ENCODE data around the gene HDAC4. TPM values are rescaled to one million over a fixed set of nuclear protein-coding genes. Genes with fewer than 3 reads are reported as not detected.
A peak's percentile ranks its signal among the peaks of the same experiment; 100 is the strongest.

HDAC4 gene
- total RNA-seq, 1 experiment from 2014 or later: 32.0 TPM

- Histone ChIP-seq H2AFZ (ENCODE audit: low read length) (no peak overlapping the region), H2AK5ac (ENCODE audit: insufficient read length, low read length) (no peak overlapping the region), H3K23me2 (ENCODE audit: insufficient read length, low read depth, low read length, poor library complexity, severe bottlenecking) (no peaks in the 10 kb centered on the region), H3K14ac (ENCODE audit: insufficient read depth, low read length) (no peak overlapping the region), H4K91ac (ENCODE audit: insufficient read length, low read depth, low read length) (no peak overlapping the region), H3K4ac (ENCODE audit: low read depth, low read length) (no peak overlapping the region), H4K5ac (ENCODE audit: insufficient read length, low read depth, low read length) (no peak overlapping the region), H3K79me1 (ENCODE audit: insufficient read depth, low read depth, low read length, poor library complexity, severe bottlenecking) (peaks cover 6% of the 10 kb centered on the region), H3K79me2 (ENCODE audit: insufficient read depth, low read length) (peaks cover 11% of the 10 kb centered on the region; the same call in 1 of the 2 replicates), H4K8ac (replicated peaks; ENCODE audit: insufficient read length, low read depth, low read length) (no peak overlapping the region), H3K23ac (ENCODE audit: insufficient read length, low read depth, low read length) (no peak overlapping the region), H2BK5ac (ENCODE audit: insufficient read length, low read length) (no peak overlapping the region), H3K4me2 (ENCODE audit: insufficient read depth, insufficient read length, low read length) (no peak overlapping the region), H3K27me3 (ENCODE audit: insufficient read depth, low read length) (no peaks in the 10 kb centered on the region), H2BK20ac (ENCODE audit: low read depth, low read length, poor library complexity, severe bottlenecking) (no peak overlapping the region), H3K4me1 (ENCODE audit: insufficient read depth, low read length) (no peaks in the 10 kb centered on the region), H3K56ac (ENCODE audit: insufficient read length, low read depth, low read length) (no peak overlapping the region), H2BK12ac (ENCODE audit: insufficient read length, low read depth, low read length) (no peak overlapping the region), H3K18ac (ENCODE audit: insufficient read length, low read depth, low read length) (no peak overlapping the region), H3T11ph (ENCODE audit: low read length) (no peak overlapping the region), H3K9ac (ENCODE audit: extremely low read depth, insufficient read length, low read length) (no peak overlapping the region), H3K9me3 (ENCODE audit: control insufficient read depth, low read depth, low read length) (no peaks in the 10 kb centered on the region), H2BK120ac (ENCODE audit: low read depth, low read length, poor library complexity, severe bottlenecking) (no peak overlapping the region), H3K27ac (ENCODE audit: insufficient read length, low read depth, low read length) (no peak overlapping the region), H4K20me1 (ENCODE audit: control insufficient read depth, insufficient read depth, insufficient read length) (no peaks in the 10 kb centered on the region), H2BK15ac (ENCODE audit: low read depth, low read length) (no peak overlapping the region)
- peak; percentile 17 for DNase-seq
- WGBS (ENCODE audit: extremely low coverage, insufficient read length, low lambda C conversion rate): no CpG with 5 or more reads among the region's 20 CpGs
- Mint-ChIP-seq H3K4me3 (no peak overlapping the region), H3K4me1 (peaks cover 19 to 23% of the 10 kb centered on the region in 2 experiments), H3K36me3 (ENCODE audit: insufficient read depth in 1 of 3, low read depth in 3 of 3) (peaks cover 23 to 45% (median 32%) of the 10 kb centered on the region in 3 experiments), H3K27me3 (ENCODE audit: low read depth) (no peaks in the 10 kb centered on the region), H3K27ac (peak overlapping the region; percentile 16 to 74 (median 49); a peak in 3 of 7 replicates), H3K9me3 (peaks cover 23 to 25% of the 10 kb centered on the region in 2 experiments)
- TF ChIP-seq CTCF (conservative IDR thresholded peaks at IDR 0.05): no peak
These were observed 84.0 kb downstream of the HDAC4 start for GRCh38 chr2:239316562-239317465.
